SU-DHL-6 (cell line): ENCODE measurements around the gene PFN3.

Experiments
- CTCF ChIP-seq: fragments of 200-600 bp; sonication (generic); IDR thresholded peaks from one replicate; pipeline ENCODE4 v1.5.1; 2017; ENCODE audit warnings: antibody characterized with exemption, mild to moderate bottlenecking, low read length, moderate library complexity; ENCODE audit not compliant: insufficient read depth, poor library complexity, severe bottlenecking
- EZH2phosphoT487 ChIP-seq: fragments of 200-600 bp; sonication (generic), shearing (Covaris generic); conservative IDR thresholded peaks from 2 replicates; pipeline ENCODE4 v1.6.1; 2018; ENCODE audit warnings: mild to moderate bottlenecking, antibody characterized with exemption, low read length, moderate library complexity, mixed read lengths

GRCh38 chr5:177382423-177383029 is 17.9 kb downstream of the PFN3 start:
- TF ChIP-seq CTCF = no peak
- no peak for TF ChIP-seq EZH2phosphoT487
